Aorta (tissue), 5 donors: Measurements from ENCODE around the gene TMED4. TPM values are rescaled to one million over a fixed set of nuclear protein-coding genes. Genes with fewer than 3 reads are reported as not detected.

ENCODE experiments used
- ATAC-seq: fragments of 200-7000 bp; cut with Tn5 transposase; one replicate; pipeline ENCODE4 v1.9.1; 2022; ENCODE audit warnings: moderate library complexity; ENCODE audit not compliant: low FRiP score
- DNase-seq, 2 donors: peaks; one replicate each; pipeline ENCODE4 v3.0.0-alpha.2; 2020
- H3K27ac ChIP-seq, 2 donors: one replicate each; pipeline ENCODE4 v1.5.1; 2013; ENCODE audit warnings: low read length in 2 of 2, mild to moderate bottlenecking in 2 of 2, moderate library complexity in 2 of 2, control low read depth in 1 of 2, inconsistent platforms in 1 of 2, low read depth in 1 of 2
- H3K27me3 ChIP-seq, 2 donors: one replicate each; pipeline ENCODE4 v1.6.1; 2013; ENCODE audit warnings: control low read depth in 1 of 2, low read length in 1 of 2, mild to moderate bottlenecking in 1 of 2, moderate library complexity in 1 of 2; ENCODE audit not compliant: insufficient read depth in 2 of 2, control insufficient read depth in 1 of 2
- H3K36me3 ChIP-seq, 2 donors: one replicate each; pipeline ENCODE4 v1.6.1; 2013; ENCODE audit warnings: control low read depth in 1 of 2, low read length in 1 of 2, mild to moderate bottlenecking in 1 of 2; ENCODE audit not compliant: insufficient read depth in 2 of 2, control insufficient read depth in 1 of 2
- H3K4me1 ChIP-seq, 2 donors: one replicate each; pipeline ENCODE4 v1.6.1; 2013; ENCODE audit warnings: low read length in 2 of 2, control low read depth in 1 of 2, mild to moderate bottlenecking in 1 of 2, moderate library complexity in 1 of 2; ENCODE audit not compliant: insufficient read depth in 2 of 2, control insufficient read depth in 1 of 2
- H3K4me3 ChIP-seq, 2 donors: one replicate each; pipeline ENCODE4 v1.5.1; 2013; ENCODE audit warnings: low read length in 2 of 2, control low read depth in 1 of 2, mild to moderate bottlenecking in 1 of 2
- H3K9me3 ChIP-seq: one replicate; pipeline ENCODE4 v1.6.1; 2013; ENCODE audit warnings: mild to moderate bottlenecking, low read length; ENCODE audit not compliant: control insufficient read depth
- WGBS, 2 donors: extraction: QIAGEN DNeasy Blood & Tissue Kit; methylation state at CpG; one replicate each; pipeline ENCODE4 v1.1.7; 2013; 5-methylcytosine and 5-hydroxymethylcytosine counted together
- intact Hi-C, 2 donors: fragments of 100-400 bp; cut with DNase I; formaldehyde crosslinking; loops; one replicate each; pipeline versions ENCODE4 v1.14.2 to v1.15.0; 2022
- polyA plus RNA-seq, 2 donors: library from polyadenylated mRNA; stranded (reverse); fragments of 200-250 nt; gene quantifications; one replicate each; pipeline ENCODE4 v1.2.3, GENCODE V29; 2013
- total RNA-seq, 2 donors: library from RNA; stranded (reverse); fragmentation: NEBNext Ultra II Directional; extraction: Animal tissue kit (Norgen Biotek cat#: 25700); gene quantifications; one replicate each; pipeline ENCODE4 v1.2.1, GENCODE V29; 2021
- donor health status: healthy with polysubstance abuse.
- donor health status: Bipolar disorder and iron deficiency.
- donor health status: DM: no; HTN: no; CAD: no.
- donor health status: DM: no; HTN: no; CAD: no.
- donor health status: DM: yes; HTN: yes; CAD: no.

The TMED4 gene
- total and polyA plus RNA-seq, 4 donors = 47.2 to 77.0 (median 64.5) TPM

DNA sequence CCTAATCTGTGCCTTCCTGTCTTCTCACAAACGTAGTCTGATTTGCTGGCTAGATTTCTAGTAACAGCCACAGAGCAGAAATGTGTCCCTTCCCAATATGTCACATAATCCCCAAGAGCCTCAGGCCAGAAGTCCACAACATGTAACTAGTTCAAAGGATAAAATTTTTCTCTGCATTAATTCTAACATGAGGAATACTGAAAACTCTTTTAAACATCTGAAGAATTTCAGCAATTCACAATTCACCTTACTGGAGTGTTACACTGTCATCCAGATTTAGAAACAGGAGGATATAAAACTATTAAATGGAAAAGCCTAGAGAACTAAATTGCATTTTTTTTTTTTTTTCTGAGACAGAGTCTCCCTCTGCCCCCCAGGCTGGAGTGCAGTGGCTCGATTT lies 5.8 kb downstream of the TMED4 start:
- Histone ChIP-seq H3K36me3 (peaks cover 0 to 3% of the 10 kb centered on the region in 2 donors), H3K4me3 (no peak overlapping the region), H3K27ac (no peak overlapping the region), H3K27me3 (no peaks in the 10 kb centered on the region), H3K9me3 (no peaks in the 10 kb centered on the region), H3K4me1 (no peaks in the 10 kb centered on the region)
- WGBS, 2 donors = 66 to 67% methylated on average over 2 of the region's 2 CpGs
- DNase-seq (no peak), ATAC-seq (no peak)
- intact Hi-C loops = no loop called here

DNA sequence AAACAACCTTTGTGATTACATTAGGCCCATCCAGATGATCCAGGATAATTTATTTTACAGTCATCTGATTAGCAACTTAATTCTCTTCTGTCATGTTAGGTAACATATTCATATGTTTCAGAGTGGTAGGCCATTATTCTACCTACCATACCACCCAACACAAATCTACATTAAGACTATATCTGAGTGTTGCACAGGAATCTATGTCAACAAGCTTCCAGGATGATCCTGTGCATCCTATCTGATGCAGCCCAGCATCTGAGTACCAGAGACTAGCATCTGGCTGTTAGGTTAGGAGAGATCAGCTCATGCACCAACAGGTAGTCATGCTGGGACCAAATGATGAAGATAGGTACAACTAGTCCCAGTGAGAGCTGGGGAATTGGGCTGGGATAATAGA lies 7.0 kb downstream of the TMED4 start:
- no peaks in the 10 kb centered on the region for H3K9me3 ChIP-seq
- H3K4me3 ChIP-seq = no peak overlapping the region
- H3K27ac ChIP-seq = no peak overlapping the region
- ATAC-seq (no peak), DNase-seq (no peak)
- peaks cover 0 to 5% of the 10 kb centered on the region in 2 donors for H3K36me3 ChIP-seq
- H3K27me3 ChIP-seq = no peaks in the 10 kb centered on the region
- intact Hi-C loops = no loop called here
- no peaks in the 10 kb centered on the region for H3K4me1 ChIP-seq

DNA sequence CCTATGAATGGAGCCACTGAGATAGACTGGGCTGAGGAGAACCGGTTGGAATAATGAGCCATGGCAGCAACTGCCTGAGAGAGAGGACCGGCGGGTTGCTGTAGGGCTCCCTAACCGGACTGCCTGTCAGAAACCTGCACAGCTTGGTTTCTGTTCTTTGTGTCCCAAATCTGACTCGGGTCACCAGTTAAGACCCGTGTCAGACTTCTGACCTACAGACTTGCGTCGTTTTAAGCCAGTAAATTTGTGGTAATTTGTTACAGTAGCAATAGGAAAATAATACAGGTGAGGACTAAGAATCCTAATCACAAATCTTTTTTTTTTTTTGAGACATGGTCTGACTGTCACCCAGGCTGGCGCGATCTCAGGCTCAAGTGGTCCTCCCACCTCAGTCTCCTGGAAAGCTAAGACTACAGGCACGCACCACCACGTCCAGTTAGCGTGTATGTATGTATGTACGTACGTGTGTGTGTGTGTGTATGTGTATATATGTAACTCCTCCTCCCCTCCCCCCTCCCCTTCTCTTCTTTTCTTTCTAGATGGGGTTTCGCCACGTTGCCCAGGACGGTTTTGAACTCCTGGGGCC lies 7.7 kb downstream of the TMED4 start:
- DNase-seq (no peak), ATAC-seq (no peak)
- H3K27me3 ChIP-seq = no peaks in the 10 kb centered on the region
- peaks cover 0 to 10% of the 10 kb centered on the region in 2 donors for H3K36me3 ChIP-seq
- peak overlapping the region in 1 of 2 donors; percentile 90 for H3K27ac ChIP-seq
- WGBS, 2 donors = 30 to 33% methylated on average over 18 of the region's 18 CpGs
- peak overlapping the region; percentile 30 to 57 for H3K4me3 ChIP-seq
- intact Hi-C loops = no loop called here
- H3K9me3 ChIP-seq = no peaks in the 10 kb centered on the region
- H3K4me1 ChIP-seq = no peaks in the 10 kb centered on the region

DNA sequence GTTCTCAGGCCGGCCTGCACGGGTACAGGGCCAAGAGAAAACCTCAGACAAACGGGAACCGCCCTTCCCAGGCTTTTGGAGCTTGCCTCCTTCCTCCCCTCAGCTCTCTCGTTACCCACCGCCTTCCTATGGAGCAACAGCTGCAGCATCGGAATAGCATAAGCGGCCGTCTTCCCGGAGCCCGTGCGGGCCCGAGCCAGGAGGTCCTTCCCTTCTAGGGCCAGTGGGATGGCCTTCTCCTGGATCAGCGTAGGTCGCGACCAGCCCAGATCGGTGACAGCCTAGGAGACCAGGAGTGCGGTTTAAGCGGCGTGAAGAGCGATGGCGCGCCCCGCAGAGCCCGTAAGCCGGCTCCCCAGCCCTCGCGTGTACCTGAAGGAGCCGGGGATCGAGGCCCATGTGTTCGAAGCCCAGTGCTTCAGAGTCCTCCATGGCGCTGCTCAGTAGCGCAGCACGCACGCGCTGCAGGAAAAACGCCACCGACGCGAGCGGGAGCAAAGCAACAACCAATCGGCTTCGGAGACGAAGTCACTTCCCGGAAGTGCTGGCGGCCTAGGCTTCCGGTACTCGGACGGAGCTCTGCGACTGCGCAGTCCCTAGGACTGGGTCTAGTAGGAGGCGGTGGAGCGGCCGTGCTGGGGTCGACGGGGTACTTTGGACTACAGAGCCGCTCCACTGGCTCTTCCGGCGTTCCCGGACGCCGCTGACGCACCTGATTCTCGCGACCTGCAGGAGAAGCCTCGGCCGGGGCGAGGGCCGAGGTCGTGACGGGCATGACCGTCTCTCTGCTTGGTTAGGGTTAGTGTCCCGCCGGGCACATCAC lies 8.4 kb downstream of the TMED4 start, which contains the start of gene DDX56:
TSS of gene DDX56 (minus strand) at position 445 of the 823 bp plus-strand sequence. CDS start at position 432, 13 bp downstream.
- intact Hi-C loops = no loop called here

DNA sequence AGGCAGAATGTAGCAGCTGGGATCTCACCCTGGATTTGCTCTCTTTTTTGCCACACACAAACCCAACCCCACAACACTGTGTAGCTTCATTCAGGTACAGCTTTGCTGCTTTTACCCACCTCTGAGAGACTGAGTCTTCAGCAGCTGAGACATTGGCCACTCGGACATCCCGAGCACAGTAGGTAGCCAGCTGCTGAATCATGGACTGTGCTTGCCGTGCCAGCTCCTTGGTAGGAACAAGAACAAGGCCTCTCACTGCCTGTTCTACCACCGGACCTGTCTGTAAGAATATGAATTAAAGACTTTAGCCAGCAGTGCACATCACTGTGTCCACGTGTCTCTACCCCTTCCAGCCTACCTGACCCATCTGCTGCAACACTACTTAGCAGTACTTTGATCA lies 9.3 kb downstream of the TMED4 start:
- intact Hi-C loops = no loop called here
- H3K27ac ChIP-seq = no peak overlapping the region
- no peak for DNase-seq

More for the DNA sequence above, 8.4 kb downstream of the TMED4 start, which contains the start of gene DDX56:
- H3K36me3 ChIP-seq = peaks cover 0 to 14% of the 10 kb centered on the region in 2 donors
- peak within 1 kb of the TSS; percentile 57 to 90 for H3K4me3 ChIP-seq
- peak; percentile 97 for ATAC-seq
- H3K4me1 ChIP-seq = no peaks in the 10 kb centered on the region
- no peaks in the 10 kb centered on the region for H3K9me3 ChIP-seq
- DNase-seq = peak; percentile 97 to 99
- peak within 1 kb of the TSS in 1 of 2 donors; percentile 90 for H3K27ac ChIP-seq
- WGBS, 2 donors = 0% methylated on average over 70 to 74 of the region's 74 CpGs
- no peaks in the 10 kb centered on the region for H3K27me3 ChIP-seq

DNA sequence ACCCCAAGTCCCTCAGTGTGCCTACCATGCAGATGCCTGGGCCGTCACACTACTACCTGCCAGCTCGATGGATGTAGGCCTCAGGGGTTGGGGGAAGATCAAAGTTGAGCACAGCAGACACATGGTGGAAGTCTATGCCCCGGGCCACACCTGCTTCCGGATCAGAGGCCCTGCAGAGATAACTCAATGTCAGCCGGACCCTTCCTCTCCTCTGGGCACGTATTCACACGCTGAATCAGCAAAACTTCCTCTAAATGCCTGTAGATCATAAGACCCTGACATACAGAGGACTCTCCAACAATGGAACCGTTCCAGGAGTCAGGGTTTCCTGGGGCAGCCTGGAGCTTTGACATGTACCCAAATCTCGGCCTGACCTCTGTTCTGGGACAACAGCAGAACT lies 12.1 kb downstream of the TMED4 start:
- WGBS, 2 donors = 87% methylated on average over 9 of the region's 9 CpGs
- Histone ChIP-seq H3K4me3 (no peak overlapping the region), H3K36me3 (peaks cover 4 to 24% of the 10 kb centered on the region in 2 donors), H3K27ac (no peak overlapping the region), H3K27me3 (no peaks in the 10 kb centered on the region), H3K9me3 (no peaks in the 10 kb centered on the region), H3K4me1 (no peaks in the 10 kb centered on the region)
- DNase-seq = no peak
- ATAC-seq = no peak
- intact Hi-C loops = loop anchor here in 1 of 2 donors (5.0 to 10.0 kb wide), 2 partner anchors 78 to 515 kb away; partner anchors contain the start of gene NUDCD3

More for the DNA sequence above, 9.3 kb downstream of the TMED4 start:
- no peak for ATAC-seq
- Histone ChIP-seq H3K9me3 (no peaks in the 10 kb centered on the region), H3K4me1 (no peaks in the 10 kb centered on the region), H3K36me3 (peaks cover 4 to 19% of the 10 kb centered on the region in 2 donors), H3K27me3 (no peaks in the 10 kb centered on the region), H3K4me3 (peak overlapping the region; percentile 57 to 90)
- WGBS, 2 donors = 68 to 73% methylated on average over 5 of the region's 5 CpGs

DNA sequence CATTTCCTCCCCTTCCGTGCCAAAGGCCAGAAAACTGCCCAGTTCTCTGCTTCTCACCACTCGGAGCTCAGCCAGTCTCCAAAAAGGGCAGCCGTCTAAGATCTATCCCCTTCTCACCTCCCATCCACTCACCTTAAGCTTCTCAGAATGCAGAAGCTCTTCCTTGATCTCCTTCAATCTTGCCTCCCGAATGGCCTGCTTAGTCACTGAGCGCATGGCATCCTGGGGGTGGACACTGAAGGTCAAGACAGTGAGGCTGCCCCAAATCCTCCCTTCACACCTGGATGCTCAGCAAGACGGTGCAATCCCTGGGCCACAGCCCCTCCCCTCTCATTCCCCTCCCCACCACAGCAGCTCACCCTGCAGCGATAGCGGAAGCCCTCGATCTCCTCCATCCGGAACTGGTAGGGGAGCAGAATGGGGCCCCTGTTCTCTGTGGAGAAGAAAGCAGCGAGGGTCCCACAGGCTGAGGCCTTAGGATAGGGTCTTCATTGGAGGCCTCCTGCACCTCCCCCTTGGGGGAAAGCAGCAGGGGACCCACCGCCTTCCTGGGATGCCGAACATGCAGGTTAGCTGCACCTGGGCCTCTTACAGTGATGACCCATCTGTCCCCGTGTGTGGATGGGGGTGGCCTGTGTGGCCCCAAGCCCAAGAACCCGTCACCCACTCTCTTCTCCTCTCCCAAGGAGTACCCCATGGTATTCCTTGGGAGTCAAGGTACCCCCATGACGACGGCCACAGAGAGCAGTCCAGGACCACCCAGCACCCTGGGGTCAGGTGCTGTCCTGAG lies 13.1 kb downstream of the TMED4 start:
- Histone ChIP-seq H3K27me3 (no peaks in the 10 kb centered on the region), H3K27ac (no peak overlapping the region), H3K4me3 (no peak overlapping the region), H3K9me3 (no peaks in the 10 kb centered on the region), H3K4me1 (no peaks in the 10 kb centered on the region), H3K36me3 (peaks cover 4 to 24% of the 10 kb centered on the region in 2 donors)
- ATAC-seq (no peak), DNase-seq (no peak)
- 80 to 83% methylated on average over 17 of the region's 17 CpGs for WGBS, 2 donors
- intact Hi-C loops = loop anchor here in 1 of 2 donors (5.0 to 10.0 kb wide), 2 partner anchors 77 to 514 kb away; partner anchors contain the start of gene NUDCD3

DNA sequence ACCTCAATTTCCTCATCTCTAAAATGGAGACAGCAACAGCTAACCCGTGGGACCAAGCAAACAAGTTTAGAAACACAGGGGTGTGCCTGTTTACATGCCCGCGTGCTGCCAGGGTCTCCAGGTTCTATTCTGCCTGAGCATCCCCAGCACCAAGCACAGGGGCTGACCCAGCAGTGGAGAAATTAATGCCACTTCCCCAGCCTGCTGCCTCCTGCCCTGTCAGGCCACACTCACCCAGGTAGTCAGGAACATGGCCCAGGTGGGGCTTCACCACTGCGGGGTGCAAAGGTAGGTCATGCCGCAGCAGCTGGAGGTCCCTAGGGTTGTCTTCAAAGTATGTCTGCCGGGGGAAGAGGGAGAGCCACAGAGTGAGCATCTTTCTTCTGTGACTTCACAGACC lies 14.1 kb downstream of the TMED4 start:
- WGBS, 2 donors = 91 to 97% methylated on average over 6 of the region's 6 CpGs

More for the DNA sequence above, 14.1 kb downstream of the TMED4 start:
- Histone ChIP-seq H3K27me3 (no peaks in the 10 kb centered on the region), H3K9me3 (no peaks in the 10 kb centered on the region), H3K4me3 (no peak overlapping the region), H3K4me1 (no peaks in the 10 kb centered on the region), H3K36me3 (peaks cover 4 to 24% of the 10 kb centered on the region in 2 donors), H3K27ac (no peak overlapping the region)
- intact Hi-C loops = loop anchor here in 1 of 2 donors (5.0 to 10.0 kb wide), 2 partner anchors 76 to 513 kb away; partner anchors contain the start of gene NUDCD3
- DNase-seq (no peak), ATAC-seq (no peak)
